Heart left ventricle (tissue), 13 donors: ENCODE results near the gene TLR2.

ENCODE experiments used
- CTCF ChIP-seq, 12 donors: fragments of 200-600 bp; sonication (generic) in 4 of 12; IDR thresholded peaks; one replicate each; pipeline versions ENCODE4 v1.5.0 to v1.8.0; 2018 to 2022; ENCODE audit warnings: antibody characterized with exemption in 12 of 12, mild to moderate bottlenecking in 5 of 12
- POLR2A ChIP-seq, 2 donors: fragments of 450-650 bp; IDR thresholded peaks; one replicate each; pipeline ENCODE4 v1.6.1; 2017; ENCODE audit warnings: antibody characterized with exemption in 2 of 2, mild to moderate bottlenecking in 2 of 2, moderate library complexity in 2 of 2
- donor health status: ischemic (EF 13 %, LVEDD 7.1; RV severe dilation, severe dysfunction).
- donor health status: DM: no; HTN: yes; CAD: no.
- donor health status: DM: no; HTN: no; CAD: no.
- donor health status: ischemic (EF 25% LVEDD 6.9; RV normal size, moderate dysfunction).
- donor health status: ischemic (EF 25% LVEDD 5.7; RV mildly dilated, moderate dysfunction).
- donor health status: ischemic (EF 35%, LVEDD 5.7; RV mildly dilated, moderate dysfunction).
- donor health status: nonischemic (EF 11% LVEDD 7.7; RV severe dilation, severe dysfunction).
- donor health status: DM: yes; HTN: yes; CAD: no.
- donor health status: PGD.
- donor health status: ischemic (EF 29% LVEDD 5.4; RV normal size, mild dysfunction).
- donor health status: nonischemic (EF 23%, LVEDD 6.1; RV moderate dilation, normal function).

GRCh38 chr4:153679486-153679885, 4.6 kb upstream of the TLR2 start:
- no peak for TF ChIP-seq CTCF (IDR thresholded peaks at IDR 0.05)
- no peak for TF ChIP-seq POLR2A (IDR thresholded peaks at IDR 0.05)
